Measurements from ENCODE around the gene TMEM139.
"Not testable (repeated sequence)": the region's sequence is repeated elsewhere in the genome, so short reads cannot be mapped to it uniquely, and the experiment has no call there.

Gene TMEM139

GRCh38 chr7:143261901-143262300 is 22.9 kb upstream of the TMEM139 start:
- DNase-seq, result no peak

- DNase-seq, result no peak
Measured at GRCh38 chr7:143263266-143264195, 21.2 kb upstream of the TMEM139 start, which contains the start of gene GSTK1. Gene GSTK1 (plus strand): TSS chr7:143263441. CDS start chr7:143263514, 73 bp downstream.

DNA sequence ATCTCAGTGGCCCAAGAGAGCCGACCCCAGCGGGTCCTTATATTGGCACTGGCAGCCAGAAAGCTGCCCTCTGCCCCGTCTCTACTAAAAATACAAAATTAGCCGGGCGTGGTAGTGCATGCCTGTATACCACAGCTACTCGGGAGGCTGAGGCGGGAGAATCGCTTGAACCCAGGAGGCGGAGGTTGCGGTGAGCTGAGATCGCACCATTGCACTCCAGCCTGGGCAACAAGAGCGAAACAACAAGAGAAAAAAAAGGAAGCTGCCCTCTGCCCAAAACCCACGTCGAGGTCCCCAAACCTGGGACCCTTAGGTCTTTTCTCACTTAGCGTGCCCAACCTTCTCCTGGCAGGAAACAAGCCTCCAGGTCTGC is 20.6 kb upstream of the TMEM139 start:
- DNase-seq, result not testable (repeated sequence)

DNA sequence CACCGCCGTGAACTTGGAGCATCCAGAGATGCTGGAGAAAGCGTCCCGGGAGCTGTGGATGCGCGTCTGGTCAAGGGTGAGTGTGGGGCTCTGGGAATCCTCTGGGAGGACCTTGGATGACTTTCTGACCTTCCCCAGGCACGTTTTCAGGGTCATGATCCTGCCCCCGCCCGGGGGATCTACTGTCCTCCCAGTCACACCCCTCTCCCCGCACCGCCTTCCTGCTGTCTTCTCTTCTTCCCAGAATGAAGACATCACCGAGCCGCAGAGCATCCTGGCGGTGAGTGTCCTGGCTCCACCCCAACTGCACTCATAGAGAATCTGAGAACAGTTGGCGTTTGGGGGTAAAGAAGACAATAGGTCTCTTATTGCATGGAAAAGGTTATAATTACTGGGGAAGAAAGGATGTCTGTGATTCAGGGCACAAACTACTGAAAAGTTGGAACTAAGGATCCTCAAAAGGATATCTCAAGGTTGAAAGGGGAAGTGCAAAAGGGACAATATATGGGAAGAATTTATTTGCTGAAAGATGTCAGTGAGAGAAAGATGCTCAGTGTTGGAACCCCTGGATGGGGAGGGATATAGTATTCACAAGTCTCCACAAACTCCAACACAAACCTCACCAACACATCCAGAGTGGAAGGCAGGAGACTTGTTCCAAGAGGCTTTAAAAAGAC is 19.6 kb upstream of the TMEM139 start:
- DNase-seq, result no peak

DNA sequence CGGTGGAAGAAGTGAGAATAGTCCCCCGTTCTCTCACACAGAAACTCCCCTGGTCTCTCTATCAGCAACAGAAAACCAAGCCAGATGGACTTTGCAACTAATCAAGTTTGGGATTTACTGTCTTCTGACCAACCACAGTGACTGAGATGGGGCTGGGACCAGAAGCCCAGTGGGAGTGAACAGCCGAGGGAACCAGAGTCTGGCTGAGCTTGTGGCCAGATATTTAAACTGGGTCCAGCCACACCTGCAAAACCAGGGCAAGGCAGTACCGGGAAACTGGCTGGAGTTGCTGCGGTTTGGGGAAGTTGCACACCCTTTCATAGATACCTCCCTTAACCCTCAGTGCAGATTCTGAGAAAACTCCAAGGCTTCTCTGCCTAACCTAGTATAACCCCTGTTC is 15.5 kb upstream of the TMEM139 start:
- no peak for DNase-seq

GRCh38 chr7:143271240-143271639 is 13.5 kb upstream of the TMEM139 start:
- no peak for DNase-seq

- no peak for DNase-seq
Measured at GRCh38 chr7:143272871-143273270, 11.9 kb upstream of the TMEM139 start.

GRCh38 chr7:143279186-143280098 is 5.3 kb upstream of the TMEM139 start:
- no peak for DNase-seq

DNA sequence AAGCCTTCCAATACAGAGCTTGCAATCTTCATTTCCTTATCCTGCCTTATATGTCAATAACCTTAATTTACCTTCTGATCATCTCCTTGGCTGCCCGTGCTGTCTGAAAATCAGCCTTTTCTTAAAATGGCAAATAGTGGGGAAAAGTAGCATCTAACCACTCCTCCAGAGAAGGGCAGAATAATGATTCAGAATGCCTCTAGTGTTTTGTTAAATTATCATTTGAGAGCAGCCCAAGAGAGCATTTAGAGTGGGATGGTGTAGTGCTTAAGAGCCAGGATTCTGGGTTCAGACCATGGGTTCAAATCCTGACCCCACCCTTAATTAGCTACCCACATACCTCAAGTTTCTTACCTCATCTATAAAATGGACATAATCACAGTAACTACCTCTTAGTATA is 4.6 kb upstream of the TMEM139 start:
- DNase-seq, result no peak

- DNase-seq, result no peak
Measured at GRCh38 chr7:143280566-143280965, 4.2 kb upstream of the TMEM139 start.

DNA sequence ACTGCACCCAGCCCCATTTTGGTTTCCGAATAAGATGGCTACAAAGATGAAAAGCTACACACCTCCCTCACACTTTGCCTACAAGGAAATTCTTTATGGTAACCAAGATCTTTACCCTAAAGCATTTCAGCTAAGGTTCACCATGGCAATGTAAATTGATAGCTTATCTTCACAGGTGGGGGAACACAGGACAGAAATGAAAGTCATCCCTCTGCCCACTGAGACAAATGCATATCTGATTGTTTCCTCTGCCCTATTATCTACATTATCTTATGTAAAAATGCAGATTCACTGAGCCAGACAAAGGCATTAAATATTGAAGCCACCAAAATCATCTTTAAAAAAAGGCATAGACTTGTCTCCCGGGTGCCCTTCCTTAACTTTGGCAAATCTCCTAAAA is 3.2 kb upstream of the TMEM139 start:
- no peak for DNase-seq

- no peak for DNase-seq
Measured at GRCh38 chr7:143282124-143282523, 2.6 kb upstream of the TMEM139 start.

DNA sequence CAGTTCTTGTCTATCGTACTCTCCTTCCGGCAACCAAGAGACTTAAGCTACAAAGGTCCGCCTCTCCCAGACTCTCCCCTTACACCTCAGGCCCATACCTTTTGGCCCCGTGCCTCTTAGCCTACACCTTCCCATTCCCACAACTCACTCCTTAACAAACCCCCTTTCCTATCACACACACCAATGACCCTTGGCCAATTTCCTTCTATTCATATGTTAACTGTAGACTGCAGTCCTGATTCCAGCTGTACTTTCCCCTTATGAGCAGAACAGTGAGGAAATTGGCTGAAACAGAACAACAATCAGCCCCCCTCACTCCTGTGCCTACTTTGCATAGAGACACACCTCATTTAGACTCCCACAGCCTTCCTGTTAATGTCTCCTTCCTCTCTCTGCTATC is 1.4 kb upstream of the TMEM139 start:
- DNase-seq, result no peak

DNA sequence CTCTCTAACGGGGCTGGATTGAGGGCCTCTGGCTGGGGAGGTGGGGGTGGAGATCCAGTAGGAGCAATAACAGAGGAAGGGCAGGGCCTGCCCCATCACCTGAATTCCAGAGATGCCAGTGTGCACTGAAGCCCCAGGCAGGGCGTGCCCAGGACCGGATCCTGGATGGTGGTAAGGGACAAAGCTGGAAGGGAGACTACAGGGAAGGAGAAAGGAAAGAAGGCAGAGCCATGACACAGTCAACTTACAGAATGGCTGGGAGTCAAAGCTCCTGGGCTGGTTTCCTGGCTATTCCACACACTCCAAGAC is 666 bp downstream of the TMEM139 start:
- DNase-seq, result no peak

GRCh38 chr7:143285806-143286521 is 1.2 kb downstream of the TMEM139 start:
- no peak for DNase-seq

- DNase-seq, result no peak
Measured at GRCh38 chr7:143286522-143286890, 1.7 kb downstream of the TMEM139 start.

DNA sequence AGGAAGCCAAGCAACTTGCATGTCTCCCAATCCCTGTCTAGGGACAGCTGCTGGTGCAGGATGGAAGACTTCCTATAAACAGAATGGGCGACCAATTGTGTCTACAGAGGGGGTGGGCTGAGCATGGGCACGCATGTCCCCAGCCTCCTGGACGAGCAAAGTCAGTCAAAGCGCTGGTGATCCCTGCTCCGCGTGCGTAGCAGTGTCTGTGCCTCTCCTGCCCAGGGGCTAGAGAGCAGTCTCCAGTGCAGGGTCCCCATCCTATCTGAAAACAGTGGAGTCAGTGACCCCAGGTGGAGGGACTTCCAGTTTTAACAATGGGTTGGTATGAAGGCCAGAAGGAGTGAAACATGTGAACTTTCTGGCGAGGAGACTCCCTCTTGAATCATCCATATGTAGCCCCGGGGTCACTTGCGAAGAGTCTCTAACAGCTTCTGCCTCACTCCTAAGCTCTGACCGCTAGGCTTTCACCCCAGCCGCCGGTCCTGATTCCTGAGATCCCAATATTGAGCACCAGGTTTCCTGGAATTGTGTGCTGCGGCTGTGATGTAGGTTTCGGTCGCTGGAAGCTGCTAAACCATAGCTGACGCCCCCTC is 2.7 kb downstream of the TMEM139 start:
- no peak for DNase-seq

GRCh38 chr7:143287935-143288826 is 3.4 kb downstream of the TMEM139 start, which contains the start of gene CASP2:
Gene CASP2 (plus strand): TSS chr7:143288351. CDS start chr7:143288456, 105 bp downstream.
- peak; percentile 84 for DNase-seq

DNA sequence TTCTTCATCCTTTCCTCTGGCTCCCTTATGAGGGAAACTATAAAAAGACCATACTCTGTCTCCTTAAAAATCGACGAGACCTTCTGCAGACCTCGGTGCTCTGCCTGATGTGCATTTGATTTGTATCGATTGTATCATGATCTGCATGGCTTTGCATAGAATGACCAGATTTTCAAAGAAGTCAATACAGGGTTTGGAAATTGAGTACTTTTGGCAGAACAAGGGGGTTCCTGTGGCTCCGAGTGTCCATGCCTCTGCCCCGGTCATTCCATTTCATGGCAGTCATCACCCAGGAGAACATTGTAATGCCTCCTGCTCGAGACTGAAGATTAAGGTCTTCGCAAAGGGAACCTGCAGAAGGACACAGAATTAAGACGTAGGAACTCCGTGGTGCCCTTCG is 4.1 kb downstream of the TMEM139 start:
- DNase-seq, result no peak

DNA sequence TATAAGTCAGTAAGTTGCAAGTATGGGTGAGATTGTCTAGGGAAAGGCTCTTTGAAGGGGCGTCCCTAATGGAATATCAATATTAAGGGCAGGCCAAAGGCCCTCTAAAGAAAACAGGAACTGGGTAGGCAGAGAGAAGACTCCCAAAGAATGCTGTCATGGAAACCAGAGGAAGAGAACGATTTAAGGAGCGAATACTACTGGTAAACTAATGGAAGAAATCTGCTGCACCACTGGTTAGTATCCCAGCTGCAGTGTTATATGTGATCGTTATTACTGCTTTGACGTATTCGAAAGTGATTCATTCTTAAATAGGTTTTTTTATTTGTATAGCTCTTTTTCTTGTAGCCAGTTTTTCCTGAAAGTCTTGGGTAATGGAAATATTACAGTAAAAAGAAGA is 4.7 kb downstream of the TMEM139 start:
- DNase-seq, result no peak

- not testable (repeated sequence) for DNase-seq
Measured at GRCh38 chr7:143289888-143290287, 5.1 kb downstream of the TMEM139 start.
